ENCODE measurements around the gene RNF181.

RNF181 gene, protein sequence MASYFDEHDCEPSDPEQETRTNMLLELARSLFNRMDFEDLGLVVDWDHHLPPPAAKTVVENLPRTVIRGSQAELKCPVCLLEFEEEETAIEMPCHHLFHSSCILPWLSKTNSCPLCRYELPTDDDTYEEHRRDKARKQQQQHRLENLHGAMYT

DNA sequence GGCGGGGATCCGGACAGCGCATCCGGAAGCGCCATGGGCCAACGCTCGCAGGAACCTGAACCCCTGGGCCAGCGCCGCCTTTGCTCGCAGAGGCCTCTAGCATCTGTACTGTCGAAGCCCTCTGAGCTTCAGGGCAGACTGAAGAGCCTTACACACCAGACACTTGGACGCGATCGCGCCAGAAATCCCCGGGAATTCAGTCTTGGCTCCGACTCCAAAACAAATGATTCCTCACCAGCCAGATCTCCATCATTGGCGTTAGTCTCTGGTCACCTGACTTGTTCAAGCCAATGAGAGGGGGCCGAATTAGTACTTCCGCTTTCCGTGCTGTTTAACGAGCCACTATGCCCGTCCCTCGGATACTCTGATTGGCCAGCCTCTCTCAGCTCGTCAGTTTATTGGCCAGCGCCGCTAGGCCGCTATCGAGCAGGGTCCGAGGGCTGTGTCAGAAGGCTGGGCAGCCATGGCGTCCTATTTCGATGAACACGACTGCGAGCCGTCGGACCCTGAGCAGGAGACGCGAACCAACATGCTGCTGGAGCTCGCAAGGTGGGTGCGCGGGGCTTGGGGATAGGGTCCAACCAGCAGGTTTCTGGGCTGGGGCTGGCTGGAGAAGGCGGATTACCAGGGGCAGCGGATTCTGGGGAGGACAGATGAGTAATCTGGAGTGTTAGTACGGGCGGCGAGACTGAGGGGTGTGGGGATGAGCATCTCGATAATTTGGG lies at the start of gene RNF181:
TSS of gene RNF181 (plus strand) at position 445 of the 725 bp plus-strand sequence. CDS start at position 464, 19 bp downstream.
- TF ChIP-seq, protein P1, sequence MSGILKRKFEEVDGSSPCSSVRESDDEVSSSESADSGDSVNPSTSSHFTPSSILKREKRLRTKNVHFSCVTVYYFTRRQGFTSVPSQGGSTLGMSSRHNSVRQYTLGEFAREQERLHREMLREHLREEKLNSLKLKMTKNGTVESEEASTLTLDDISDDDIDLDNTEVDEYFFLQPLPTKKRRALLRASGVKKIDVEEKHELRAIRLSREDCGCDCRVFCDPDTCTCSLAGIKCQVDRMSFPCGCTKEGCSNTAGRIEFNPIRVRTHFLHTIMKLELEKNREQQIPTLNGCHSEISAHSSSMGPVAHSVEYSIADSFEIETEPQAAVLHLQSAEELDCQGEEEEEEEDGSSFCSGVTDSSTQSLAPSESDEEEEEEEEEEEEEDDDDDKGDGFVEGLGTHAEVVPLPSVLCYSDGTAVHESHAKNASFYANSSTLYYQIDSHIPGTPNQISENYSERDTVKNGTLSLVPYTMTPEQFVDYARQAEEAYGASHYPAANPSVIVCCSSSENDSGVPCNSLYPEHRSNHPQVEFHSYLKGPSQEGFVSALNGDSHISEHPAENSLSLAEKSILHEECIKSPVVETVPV (CRISPR knock-in tag; IDR thresholded peaks at IDR 0.05) = no peak
- TF ChIP-seq BACH2 (CRISPR knock-in tag; IDR thresholded peaks at IDR 0.05; ENCODE audit: borderline replicate concordance) (no peak), ZNF8 (CRISPR knock-in tag; IDR thresholded peaks at IDR 0.05) (no peak), CSDC2 (CRISPR knock-in tag; IDR thresholded peaks at IDR 0.05) (no peak), ZNF565 (CRISPR knock-in tag; conservative IDR thresholded peaks at IDR 0.05; ENCODE audit: low read depth) (no peak), PPARA (CRISPR knock-in tag; IDR thresholded peaks at IDR 0.05; ENCODE audit: borderline replicate concordance) (no peak), OSR1 (CRISPR knock-in tag; IDR thresholded peaks at IDR 0.05) (no peak), RARB (CRISPR knock-in tag; IDR thresholded peaks at IDR 0.05) (no peak), SNAI2 (CRISPR knock-in tag; IDR thresholded peaks at IDR 0.05) (no peak), ZNF70 (CRISPR knock-in tag; IDR thresholded peaks at IDR 0.05) (no peak), GLIS3 (CRISPR knock-in tag; IDR thresholded peaks at IDR 0.05) (no peak), TOX (CRISPR knock-in tag; IDR thresholded peaks at IDR 0.05; ENCODE audit: borderline replicate concordance) (no peak)
- TF ChIP-seq, protein P2, sequence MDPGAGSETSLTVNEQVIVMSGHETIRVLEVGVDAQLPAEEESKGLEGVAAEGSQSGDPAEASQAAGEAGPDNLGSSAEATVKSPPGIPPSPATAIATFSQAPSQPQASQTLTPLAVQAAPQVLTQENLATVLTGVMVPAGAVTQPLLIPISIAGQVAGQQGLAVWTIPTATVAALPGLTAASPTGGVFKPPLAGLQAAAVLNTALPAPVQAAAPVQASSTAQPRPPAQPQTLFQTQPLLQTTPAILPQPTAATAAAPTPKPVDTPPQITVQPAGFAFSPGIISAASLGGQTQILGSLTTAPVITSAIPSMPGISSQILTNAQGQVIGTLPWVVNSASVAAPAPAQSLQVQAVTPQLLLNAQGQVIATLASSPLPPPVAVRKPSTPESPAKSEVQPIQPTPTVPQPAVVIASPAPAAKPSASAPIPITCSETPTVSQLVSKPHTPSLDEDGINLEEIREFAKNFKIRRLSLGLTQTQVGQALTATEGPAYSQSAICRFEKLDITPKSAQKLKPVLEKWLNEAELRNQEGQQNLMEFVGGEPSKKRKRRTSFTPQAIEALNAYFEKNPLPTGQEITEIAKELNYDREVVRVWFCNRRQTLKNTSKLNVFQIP (CRISPR knock-in tag; IDR thresholded peaks at IDR 0.05; ENCODE audit: borderline replicate concordance, low read depth) = no peak
- TF ChIP-seq, protein P3, sequence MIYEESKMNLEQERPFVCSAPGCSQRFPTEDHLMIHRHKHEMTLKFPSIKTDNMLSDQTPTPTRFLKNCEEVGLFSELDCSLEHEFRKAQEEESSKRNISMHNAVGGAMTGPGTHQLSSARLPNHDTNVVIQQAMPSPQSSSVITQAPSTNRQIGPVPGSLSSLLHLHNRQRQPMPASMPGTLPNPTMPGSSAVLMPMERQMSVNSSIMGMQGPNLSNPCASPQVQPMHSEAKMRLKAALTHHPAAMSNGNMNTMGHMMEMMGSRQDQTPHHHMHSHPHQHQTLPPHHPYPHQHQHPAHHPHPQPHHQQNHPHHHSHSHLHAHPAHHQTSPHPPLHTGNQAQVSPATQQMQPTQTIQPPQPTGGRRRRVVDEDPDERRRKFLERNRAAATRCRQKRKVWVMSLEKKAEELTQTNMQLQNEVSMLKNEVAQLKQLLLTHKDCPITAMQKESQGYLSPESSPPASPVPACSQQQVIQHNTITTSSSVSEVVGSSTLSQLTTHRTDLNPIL (CRISPR knock-in tag; IDR thresholded peaks at IDR 0.05; ENCODE audit: low read depth) = no peak
- peak; percentile 99 for ATAC-seq

DNA sequence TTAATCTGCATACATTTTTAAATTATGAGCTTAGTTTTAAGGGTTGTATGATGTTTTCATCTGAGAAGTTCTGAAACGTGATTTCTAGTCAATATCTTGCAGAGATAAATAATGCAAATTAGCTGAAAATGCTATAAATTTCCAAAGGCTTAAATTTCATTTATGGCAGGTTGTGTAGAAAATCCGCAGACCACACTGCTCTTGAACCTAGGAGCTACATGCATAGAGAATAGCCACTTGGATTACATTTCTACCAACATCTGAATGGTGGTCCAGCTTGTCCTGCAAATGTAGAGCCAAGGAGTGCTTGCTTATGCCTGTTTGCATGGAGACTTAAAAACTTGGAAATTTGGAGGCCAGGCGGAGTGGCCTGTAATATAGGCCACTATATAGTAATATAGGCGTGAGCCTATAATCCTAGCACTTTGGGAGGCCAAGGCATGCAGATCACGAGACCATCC lies 49.7 kb upstream of the RNF181 start:
- TF ChIP-seq ZC3H10 (CRISPR knock-in tag; IDR thresholded peaks at IDR 0.05) (no peak), TOX (CRISPR knock-in tag; IDR thresholded peaks at IDR 0.05; ENCODE audit: borderline replicate concordance) (peak; percentile 6; the same call in 1 of the 2 replicates), ZNF565 (CRISPR knock-in tag; conservative IDR thresholded peaks at IDR 0.05; ENCODE audit: low read depth) (no peak)
- TF ChIP-seq, protein P4, sequence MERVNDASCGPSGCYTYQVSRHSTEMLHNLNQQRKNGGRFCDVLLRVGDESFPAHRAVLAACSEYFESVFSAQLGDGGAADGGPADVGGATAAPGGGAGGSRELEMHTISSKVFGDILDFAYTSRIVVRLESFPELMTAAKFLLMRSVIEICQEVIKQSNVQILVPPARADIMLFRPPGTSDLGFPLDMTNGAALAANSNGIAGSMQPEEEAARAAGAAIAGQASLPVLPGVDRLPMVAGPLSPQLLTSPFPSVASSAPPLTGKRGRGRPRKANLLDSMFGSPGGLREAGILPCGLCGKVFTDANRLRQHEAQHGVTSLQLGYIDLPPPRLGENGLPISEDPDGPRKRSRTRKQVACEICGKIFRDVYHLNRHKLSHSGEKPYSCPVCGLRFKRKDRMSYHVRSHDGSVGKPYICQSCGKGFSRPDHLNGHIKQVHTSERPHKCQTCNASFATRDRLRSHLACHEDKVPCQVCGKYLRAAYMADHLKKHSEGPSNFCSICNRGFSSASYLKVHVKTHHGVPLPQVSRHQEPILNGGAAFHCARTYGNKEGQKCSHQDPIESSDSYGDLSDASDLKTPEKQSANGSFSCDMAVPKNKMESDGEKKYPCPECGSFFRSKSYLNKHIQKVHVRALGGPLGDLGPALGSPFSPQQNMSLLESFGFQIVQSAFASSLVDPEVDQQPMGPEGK (CRISPR knock-in tag; IDR thresholded peaks at IDR 0.05; ENCODE audit: borderline replicate concordance) = peak; percentile 2; the same call in 1 of the 2 replicates
- no peak for ATAC-seq

DNA sequence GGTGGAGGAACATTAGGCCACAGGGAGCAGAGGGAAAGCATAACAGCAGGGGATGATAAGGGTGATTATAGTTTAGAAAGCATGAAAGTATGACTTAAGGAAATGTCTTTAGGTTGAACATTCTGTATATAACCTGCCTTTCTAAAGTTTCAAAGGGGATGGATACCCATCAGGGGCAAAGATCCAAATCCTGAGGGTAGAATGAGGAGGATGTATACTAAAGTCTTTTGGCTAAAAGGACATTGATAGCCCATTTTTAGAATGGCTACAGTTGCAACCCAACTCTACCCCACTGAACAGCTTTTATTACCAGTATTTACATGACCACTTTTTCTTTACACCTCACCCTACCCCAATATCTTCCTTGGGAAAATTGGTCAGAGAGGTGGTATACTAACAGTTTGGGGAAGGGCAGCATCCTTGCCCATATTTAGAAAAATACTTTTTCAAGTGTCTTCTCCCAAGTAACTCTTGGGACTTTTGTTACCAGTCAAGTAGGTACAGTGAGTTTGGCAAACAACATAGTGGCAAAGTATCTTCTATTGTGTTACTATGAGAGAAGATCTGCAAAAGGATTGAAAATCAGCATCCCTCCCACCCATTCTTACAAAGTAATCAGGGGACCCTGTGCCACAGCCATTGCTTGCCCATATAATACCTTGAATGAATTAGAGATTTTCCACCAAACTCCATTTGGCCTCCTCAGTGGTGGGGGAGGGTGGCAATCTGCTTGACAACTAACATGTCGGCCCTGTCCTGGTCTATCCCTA lies 48.3 kb upstream of the RNF181 start:
- TF ChIP-seq, protein P4 (CRISPR knock-in tag; IDR thresholded peaks at IDR 0.05; ENCODE audit: borderline replicate concordance) = no peak
- 0 out of 2 replicates have a peak, but pooled peaks have one; percentile 10 for TF ChIP-seq GLIS3 (CRISPR knock-in tag; IDR thresholded peaks at IDR 0.05)

More for the DNA sequence above, 48.3 kb upstream of the RNF181 start:
- ATAC-seq = peak; percentile 12

All from SK-N-SH treated with all-trans-retinoic acid at 6 μM for 48 hours (cell line).